GM10266 (cell line): ENCODE data around the gene ZBTB1.

ENCODE experiments used
- DNase-seq: peaks from one replicate; pipeline ENCODE4 v3.0.0; 2012; ENCODE audit errors: extremely low spot score
- CTCF ChIP-seq: IDR thresholded peaks from 2 replicates; pipeline ENCODE4 v1.5.1; 2012; ENCODE audit warnings: mild to moderate bottlenecking, low read depth; ENCODE audit not compliant: control insufficient read depth, insufficient read depth; ENCODE audit errors: missing control alignments

ZBTB1 gene

GRCh38 chr14:64476438-64476837 is 28.1 kb upstream of the ZBTB1 start:
- DNase-seq: no peak
- no peak for TF ChIP-seq CTCF

GRCh38 chr14:64478634-64479250 is 25.8 kb upstream of the ZBTB1 start:
- DNase-seq: no peak
- peak; percentile 40 for TF ChIP-seq CTCF

- no peak for DNase-seq
- no peak for TF ChIP-seq CTCF
These were observed 15.9 kb upstream of the ZBTB1 start for GRCh38 chr14:64488590-64489099.

GRCh38 chr14:64491637-64492036 is 12.9 kb upstream of the ZBTB1 start:
- no peak for DNase-seq
- no peak for TF ChIP-seq CTCF

- DNase-seq: no peak
- no peak for TF ChIP-seq CTCF
These were observed 11.1 kb upstream of the ZBTB1 start for GRCh38 chr14:64493455-64493854.

- DNase-seq: no peak
- no peak for TF ChIP-seq CTCF
These were observed 9.3 kb upstream of the ZBTB1 start for GRCh38 chr14:64495252-64495651.

- TF ChIP-seq CTCF: no peak
- no peak for DNase-seq
These were observed 7.8 kb upstream of the ZBTB1 start for GRCh38 chr14:64496764-64497163.
